Panc1 (cell line): ENCODE results near the gene SOX30. TPM values are rescaled to one million over a fixed set of nuclear protein-coding genes. Genes with fewer than 3 reads are reported as not detected.

ENCODE experiments used
- ATAC-seq: fragments of 200-7000 bp; cut with Tn5 transposase; 2 replicates; pipeline ENCODE4 v1.9.1; 2020; ENCODE audit warnings: mild to moderate bottlenecking, moderate library complexity
- BruUV-seq: library from RNA; stranded (reverse); fragments of 400-500 nt; replicated peaks from 2 replicates; lab custom pipeline; 2021; lab: Mats Ljungman, UMichigan
- CTCF ChIA-PET: fragments of 300-600 bp; sonication (Branson Sonifier 250); formaldehyde crosslinking; loops from one replicate; lab custom pipeline; 2022; ENCODE audit warnings: antibody characterized with exemption; lab: Charles Lee
- POLR2A ChIA-PET: fragments of 300-600 bp; sonication (Branson Sonifier 250); formaldehyde crosslinking; loops from one replicate; lab custom pipeline; 2022; ENCODE audit warnings: antibody characterized with exemption; lab: Charles Lee
- DNase-seq: peaks from one replicate; pipeline ENCODE4 v3.0.0-alpha.2; 2010; ENCODE audit warnings: low read depth, low spot score
- H3K27ac ChIP-seq: 2 replicates; pipeline ENCODE4 v1.5.1; 2011; ENCODE audit warnings: mild to moderate bottlenecking, low read length, inconsistent platforms
- H3K27me3 ChIP-seq: fragments of 200-500 bp; sonication (Bioruptor generic); 2 replicates; pipeline ENCODE4 v1.6.0; 2014; ENCODE audit warnings: low read length, inconsistent platforms; ENCODE audit not compliant: control insufficient read depth, insufficient read depth
- H3K36me3 ChIP-seq: fragments of 200-500 bp; sonication (Bioruptor generic); 2 replicates; pipeline ENCODE4 v1.5.1; 2014; ENCODE audit warnings: inconsistent platforms, mild to moderate bottlenecking, low read length, moderate library complexity; ENCODE audit not compliant: control insufficient read depth, insufficient read depth
- H3K4me1 ChIP-seq: 2 replicates; pipeline ENCODE4 v1.5.1; 2011; ENCODE audit warnings: inconsistent platforms, mild to moderate bottlenecking, low read length, moderate library complexity; ENCODE audit not compliant: control insufficient read depth, insufficient read depth
- H3K4me3 ChIP-seq, 2 experiments: 2 replicates each; pipeline ENCODE4 v1.5.1; 2011 to 2012; ENCODE audit warnings: low read depth in 2 of 2, low read length in 2 of 2, mild to moderate bottlenecking in 2 of 2, inconsistent platforms in 1 of 2, moderate library complexity in 1 of 2
- H3K9me3 ChIP-seq: fragments of 200-500 bp; sonication (Bioruptor generic); 2 replicates; pipeline ENCODE4 v1.5.1; 2014; ENCODE audit warnings: low read depth, mild to moderate bottlenecking, inconsistent platforms, low read length, moderate library complexity; ENCODE audit not compliant: control insufficient read depth, insufficient read depth
- POLR2AphosphoS5 ChIP-seq: IDR thresholded peaks from 2 replicates; pipeline ENCODE4 v1.6.1; 2012; ENCODE audit warnings: mild to moderate bottlenecking, low read depth, low read length, moderate library complexity
- REST ChIP-seq, 2 experiments: IDR thresholded peaks; 2 replicates each; pipeline ENCODE4 v1.6.1; 2011 to 2012; ENCODE audit warnings: low read depth in 2 of 2, control low read depth in 1 of 2, low read length in 1 of 2, mild to moderate bottlenecking in 1 of 2, moderate library complexity in 1 of 2; ENCODE audit not compliant: insufficient read depth in 1 of 2
- SIN3A ChIP-seq: IDR thresholded peaks from 2 replicates; pipeline ENCODE4 v1.6.1; 2012; ENCODE audit warnings: low read depth, mild to moderate bottlenecking, low read length, moderate library complexity, borderline replicate concordance; ENCODE audit not compliant: insufficient read depth
- TCF7L2 ChIP-seq: IDR thresholded peaks from 2 replicates; pipeline ENCODE4 v1.6.1; 2011; ENCODE audit warnings: mild to moderate bottlenecking, low read depth, low read length, inconsistent platforms
- in situ Hi-C: cut with HindIII; loops from 2 replicates; pipeline ENCODE4 v1.10.0; 2016; ENCODE audit warnings: low sequenced_read_pairs, low pct_unique_long_range_greater_than_20kb
- intact Hi-C: fragments of 100-400 bp; cut with micrococcal nuclease; formaldehyde crosslinking; loops from one replicate; pipeline ENCODE4 v1.10.0; 2022; ENCODE audit not compliant: unreplicated experiment
- total RNA-seq: library from RNA; stranded (reverse); gene quantifications from one replicate; pipeline ENCODE4 v1.2.1, GENCODE V29; 2021; ENCODE audit not compliant: unreplicated experiment
- TF ChIP-seq, protein P1 (sequence below): fragments of 450-650 bp; IDR thresholded peaks from 2 replicates; pipeline ENCODE4 v1.5.1; 2017; ENCODE audit warnings: mild to moderate bottlenecking

SOX30 gene
- total RNA-seq, 1 experiment from 2014 or later, result not detected

- intact Hi-C loops, result no loop called here
- ChIA-PET POLR2A (no interaction called here), CTCF (no interaction called here)
- Histone ChIP-seq H3K4me1 (no peaks in the 10 kb centered on the region), H3K4me3 (no peak overlapping the region), H3K27ac (no peak overlapping the region), H3K36me3 (no peaks in the 10 kb centered on the region), H3K9me3 (peaks cover 6% of the 10 kb centered on the region; the same call in 1 of the 2 replicates), H3K27me3 (no peaks in the 10 kb centered on the region)
- TF ChIP-seq, protein P1, sequence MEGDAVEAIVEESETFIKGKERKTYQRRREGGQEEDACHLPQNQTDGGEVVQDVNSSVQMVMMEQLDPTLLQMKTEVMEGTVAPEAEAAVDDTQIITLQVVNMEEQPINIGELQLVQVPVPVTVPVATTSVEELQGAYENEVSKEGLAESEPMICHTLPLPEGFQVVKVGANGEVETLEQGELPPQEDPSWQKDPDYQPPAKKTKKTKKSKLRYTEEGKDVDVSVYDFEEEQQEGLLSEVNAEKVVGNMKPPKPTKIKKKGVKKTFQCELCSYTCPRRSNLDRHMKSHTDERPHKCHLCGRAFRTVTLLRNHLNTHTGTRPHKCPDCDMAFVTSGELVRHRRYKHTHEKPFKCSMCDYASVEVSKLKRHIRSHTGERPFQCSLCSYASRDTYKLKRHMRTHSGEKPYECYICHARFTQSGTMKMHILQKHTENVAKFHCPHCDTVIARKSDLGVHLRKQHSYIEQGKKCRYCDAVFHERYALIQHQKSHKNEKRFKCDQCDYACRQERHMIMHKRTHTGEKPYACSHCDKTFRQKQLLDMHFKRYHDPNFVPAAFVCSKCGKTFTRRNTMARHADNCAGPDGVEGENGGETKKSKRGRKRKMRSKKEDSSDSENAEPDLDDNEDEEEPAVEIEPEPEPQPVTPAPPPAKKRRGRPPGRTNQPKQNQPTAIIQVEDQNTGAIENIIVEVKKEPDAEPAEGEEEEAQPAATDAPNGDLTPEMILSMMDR, result no peak
- TF ChIP-seq TCF7L2 (no peak), POLR2AphosphoS5 (no peak), REST (IDR thresholded peaks at IDR 0.05; ENCODE audit: insufficient read depth in 1 of 2, low read depth in 2 of 2, low read length in 1 of 2) (no peak), SIN3A (no peak)
- ATAC-seq (no peak), DNase-seq (no peak)
- BruUV-seq, result no TSS peak
- in situ Hi-C loops, result no loop called here
Measured at GRCh38 chr5:157659868-157660660, 7.8 kb upstream of the SOX30 start.

DNA sequence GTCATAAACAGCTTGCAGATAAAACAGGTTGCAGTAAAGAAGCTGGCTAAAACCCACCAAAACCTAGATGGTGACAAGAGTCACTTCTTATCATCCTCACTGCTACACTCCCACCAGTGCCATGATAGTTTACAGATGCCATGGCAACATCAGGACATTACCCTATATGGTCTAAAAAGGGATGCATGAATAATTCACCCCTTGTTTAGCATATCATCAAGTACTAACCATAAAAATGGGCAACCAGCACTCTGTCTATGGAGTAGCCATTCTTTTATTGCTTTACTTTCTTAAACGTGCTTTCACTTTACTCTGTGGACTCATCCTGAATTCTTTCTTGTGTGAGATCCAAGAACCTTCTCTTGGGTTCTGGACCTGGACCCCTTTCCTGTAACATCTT lies 6.7 kb upstream of the SOX30 start:
- POLR2A ChIA-PET, result no interaction called here
- no peak for ATAC-seq
- Histone ChIP-seq H3K9me3 (peaks cover 6% of the 10 kb centered on the region; the same call in 1 of the 2 replicates), H3K4me3 (no peak overlapping the region), H3K27me3 (no peaks in the 10 kb centered on the region), H3K27ac (no peak overlapping the region), H3K36me3 (no peaks in the 10 kb centered on the region), H3K4me1 (no peaks in the 10 kb centered on the region)
- in situ Hi-C loops, result no loop called here
- no peak for DNase-seq
- CTCF ChIA-PET, result no interaction called here
- TF ChIP-seq, protein P1, result no peak
- TF ChIP-seq REST (IDR thresholded peaks at IDR 0.05; ENCODE audit: insufficient read depth in 1 of 2, low read depth in 2 of 2, low read length in 1 of 2) (no peak), POLR2AphosphoS5 (no peak)
- intact Hi-C loops, result no loop called here
- BruUV-seq, result no TSS peak
